Measurements from ENCODE around the gene WDR5B.

The WDR5B gene

DNA sequence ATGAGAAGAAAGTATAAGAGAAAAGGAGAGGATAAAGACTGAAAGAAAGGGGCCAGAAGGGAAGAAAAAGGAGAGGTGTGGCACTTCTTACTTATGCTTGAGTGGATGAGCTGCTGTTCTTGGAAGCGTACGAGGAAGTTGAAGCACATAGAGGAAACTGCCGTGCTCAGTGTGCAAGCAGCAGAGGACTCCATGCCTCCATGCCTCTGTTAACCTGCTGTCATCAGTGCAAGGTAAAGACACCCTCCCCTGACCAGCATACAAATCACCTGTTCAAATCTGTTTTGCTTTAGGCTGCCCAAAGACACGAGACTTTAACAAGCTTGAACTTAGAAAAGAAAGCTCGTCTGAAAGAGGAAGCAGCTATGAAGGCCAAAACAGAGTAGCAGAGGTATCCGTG lies 6.4 kb downstream of the WDR5B start:
- DNase-seq (ENCODE audit: low read depth): no peak

DNA sequence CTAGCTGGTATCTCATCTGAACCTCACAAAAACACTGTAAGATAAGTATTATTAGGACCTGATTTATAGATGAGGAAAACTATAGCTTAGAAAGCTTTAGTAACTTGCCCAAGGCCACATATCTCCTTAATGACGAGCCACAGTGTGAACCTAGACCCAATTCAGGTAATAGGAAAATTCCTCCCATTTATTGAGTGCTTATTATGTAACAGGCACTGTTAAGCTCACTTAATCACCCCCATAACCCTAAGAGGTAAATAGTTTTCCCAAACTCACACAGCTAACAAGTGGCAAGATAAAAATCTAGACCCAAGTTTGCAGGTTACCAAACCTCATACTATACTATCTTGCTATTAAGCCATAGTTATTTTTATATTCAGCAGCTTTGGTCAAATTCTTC lies 7.9 kb downstream of the WDR5B start:
- no peak for DNase-seq (ENCODE audit: low read depth)

DNA sequence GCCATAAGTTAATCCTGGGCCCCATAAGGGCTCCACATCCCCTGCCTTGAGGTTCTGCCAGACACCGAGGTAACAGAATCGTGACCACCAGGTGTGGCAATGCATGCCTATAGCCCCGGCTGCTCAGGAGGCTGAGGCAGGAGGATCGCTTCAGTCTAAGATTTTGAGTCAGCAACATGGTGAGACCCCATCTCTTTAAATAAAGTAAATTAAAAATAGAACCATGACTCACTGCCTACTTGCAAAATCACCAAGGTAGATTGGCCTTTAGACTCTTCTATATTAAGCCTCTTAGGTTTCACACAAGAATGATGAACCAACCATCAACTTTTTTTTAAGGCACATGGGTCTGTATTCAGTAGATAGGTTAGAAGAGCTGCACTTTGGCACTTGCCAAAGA lies 9.7 kb downstream of the WDR5B start:
- no peak for DNase-seq (ENCODE audit: low read depth)

DNA sequence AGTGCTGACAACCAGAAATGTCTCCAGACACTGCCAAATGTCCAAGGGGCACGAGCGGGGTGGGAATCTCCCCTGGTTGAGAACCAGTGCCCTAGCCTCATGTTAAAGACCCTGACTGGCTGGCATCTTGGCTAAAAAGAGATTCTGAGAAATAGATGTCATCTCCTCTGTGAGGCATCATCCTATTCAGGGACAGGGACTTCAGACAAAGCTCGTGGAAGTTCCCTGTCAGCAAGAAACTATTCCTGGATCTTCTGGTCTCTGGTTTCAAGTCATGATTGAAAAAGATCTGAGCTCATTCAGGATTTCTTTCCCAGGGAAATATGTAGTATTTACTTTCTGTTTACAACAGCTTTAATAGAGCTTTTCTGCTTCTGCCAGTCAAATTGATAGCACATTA lies 10.8 kb downstream of the WDR5B start:
- no peak for DNase-seq (ENCODE audit: low read depth)

DNA sequence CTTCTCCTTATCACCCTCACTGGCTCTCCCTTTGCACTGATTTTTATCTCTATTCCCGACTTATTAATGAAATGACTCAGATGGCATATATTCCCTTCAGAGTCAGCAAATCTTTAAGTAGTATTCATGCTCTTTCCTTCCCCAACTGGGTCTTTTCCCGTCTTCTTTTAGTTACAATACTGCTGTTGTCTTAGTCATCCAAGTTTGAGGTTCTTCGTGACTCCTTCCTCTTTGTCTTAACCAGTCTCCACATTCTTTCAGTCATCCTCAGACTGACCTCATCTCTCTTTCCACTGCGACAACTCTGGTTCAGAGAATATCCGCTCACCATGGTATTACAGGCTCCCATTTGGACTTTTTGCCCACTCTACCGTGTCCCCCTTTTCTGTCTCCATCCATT lies 12.4 kb downstream of the WDR5B start:
- DNase-seq (ENCODE audit: low read depth): no peak

DNA sequence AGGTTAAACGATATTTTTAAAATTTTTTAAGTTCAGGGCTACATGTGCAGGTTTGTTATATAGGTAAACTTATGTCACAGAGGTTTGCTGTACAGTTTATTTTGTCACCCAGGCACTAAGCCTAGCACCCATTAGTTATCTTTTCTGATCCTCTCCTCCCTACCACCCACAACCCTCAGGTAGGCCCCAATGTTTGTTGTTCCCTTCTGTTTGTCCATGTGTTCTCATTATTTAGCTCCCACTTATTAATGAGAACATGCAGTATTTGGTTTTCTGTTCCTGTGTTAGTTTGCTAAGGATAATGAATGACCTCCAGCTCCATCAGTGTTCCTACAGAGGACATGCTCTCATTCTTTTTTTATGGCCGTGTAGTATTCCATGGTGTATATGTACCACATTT lies 16.9 kb downstream of the WDR5B start:
- DNase-seq (ENCODE audit: low read depth): no peak

DNA sequence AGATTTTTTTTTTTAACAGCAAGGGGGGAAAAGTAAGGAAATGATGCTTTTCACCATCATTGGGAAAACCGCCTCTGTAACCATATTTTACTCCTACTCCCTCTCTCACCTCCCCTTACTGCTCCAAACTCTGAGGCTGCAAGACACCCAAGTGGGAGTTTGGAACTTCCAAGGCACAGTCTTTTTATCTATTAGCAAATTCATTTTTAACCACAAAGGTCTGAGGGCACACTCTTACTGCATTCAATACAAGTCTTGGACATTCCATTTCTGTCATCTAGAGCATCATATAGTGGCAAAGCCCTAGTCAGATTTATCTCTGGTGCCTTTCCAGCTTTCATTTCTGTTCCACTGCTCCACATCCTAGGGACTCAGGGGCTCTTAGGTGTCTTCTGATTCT lies 18.7 kb downstream of the WDR5B start:
- no peak for DNase-seq (ENCODE audit: low read depth)

DNA sequence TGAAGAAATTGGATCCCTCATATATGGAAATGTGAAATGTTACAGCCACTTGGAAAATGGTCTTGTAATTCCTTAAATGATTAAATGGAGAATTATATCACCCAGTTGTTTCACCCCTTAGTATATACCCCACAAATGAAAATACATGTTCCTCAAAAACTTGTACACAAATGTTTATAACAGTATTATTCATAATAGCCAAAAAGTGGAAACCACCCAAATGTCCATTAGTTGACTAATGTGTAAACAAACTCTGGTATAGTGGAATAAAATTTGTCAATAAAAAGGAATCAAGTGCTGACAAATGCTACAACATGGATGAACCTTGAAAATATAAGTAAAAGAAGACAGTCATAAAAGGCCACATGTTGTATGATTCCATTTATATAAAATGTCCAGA lies 19.4 kb downstream of the WDR5B start:
- DNase-seq (ENCODE audit: low read depth): no peak

DNA sequence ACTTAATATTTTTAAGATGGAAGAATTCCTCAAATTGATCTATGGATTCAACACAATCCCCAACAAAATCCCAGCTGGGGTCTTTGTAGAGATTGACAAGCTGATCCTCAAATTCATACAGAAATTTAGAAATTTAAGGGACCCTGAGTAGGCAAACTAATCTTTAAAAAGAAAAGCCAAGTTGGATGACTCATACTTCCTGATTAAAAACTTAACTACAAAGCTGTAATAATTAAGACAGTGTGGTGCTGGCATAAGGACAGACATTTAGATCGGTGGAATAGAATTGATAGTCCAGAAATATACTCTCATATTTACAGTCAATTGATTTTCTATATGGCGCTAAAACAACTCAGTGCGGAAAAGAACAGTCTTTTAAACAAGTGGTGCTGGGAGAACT lies 20.3 kb downstream of the WDR5B start:
- DNase-seq (ENCODE audit: low read depth): no peak

DNA sequence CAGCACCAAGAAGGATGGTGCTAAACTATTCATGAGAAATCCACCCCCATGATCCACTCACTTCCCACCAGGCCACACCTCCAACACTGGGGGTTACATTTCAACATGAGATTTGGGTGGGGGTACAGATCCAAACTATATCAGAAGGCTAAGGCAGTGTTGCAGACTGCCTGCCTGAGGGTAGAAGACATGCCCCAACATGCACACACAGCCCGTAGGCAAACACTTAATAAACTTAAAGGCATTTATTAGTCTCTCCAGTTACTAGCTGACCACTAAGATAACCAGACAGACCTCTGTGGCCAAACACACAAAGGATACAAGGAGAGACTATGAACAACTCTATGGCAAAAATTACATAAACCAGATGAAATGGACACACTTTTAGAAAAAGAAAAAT lies 21.7 kb downstream of the WDR5B start:
- no peak for DNase-seq (ENCODE audit: low read depth)

DNA sequence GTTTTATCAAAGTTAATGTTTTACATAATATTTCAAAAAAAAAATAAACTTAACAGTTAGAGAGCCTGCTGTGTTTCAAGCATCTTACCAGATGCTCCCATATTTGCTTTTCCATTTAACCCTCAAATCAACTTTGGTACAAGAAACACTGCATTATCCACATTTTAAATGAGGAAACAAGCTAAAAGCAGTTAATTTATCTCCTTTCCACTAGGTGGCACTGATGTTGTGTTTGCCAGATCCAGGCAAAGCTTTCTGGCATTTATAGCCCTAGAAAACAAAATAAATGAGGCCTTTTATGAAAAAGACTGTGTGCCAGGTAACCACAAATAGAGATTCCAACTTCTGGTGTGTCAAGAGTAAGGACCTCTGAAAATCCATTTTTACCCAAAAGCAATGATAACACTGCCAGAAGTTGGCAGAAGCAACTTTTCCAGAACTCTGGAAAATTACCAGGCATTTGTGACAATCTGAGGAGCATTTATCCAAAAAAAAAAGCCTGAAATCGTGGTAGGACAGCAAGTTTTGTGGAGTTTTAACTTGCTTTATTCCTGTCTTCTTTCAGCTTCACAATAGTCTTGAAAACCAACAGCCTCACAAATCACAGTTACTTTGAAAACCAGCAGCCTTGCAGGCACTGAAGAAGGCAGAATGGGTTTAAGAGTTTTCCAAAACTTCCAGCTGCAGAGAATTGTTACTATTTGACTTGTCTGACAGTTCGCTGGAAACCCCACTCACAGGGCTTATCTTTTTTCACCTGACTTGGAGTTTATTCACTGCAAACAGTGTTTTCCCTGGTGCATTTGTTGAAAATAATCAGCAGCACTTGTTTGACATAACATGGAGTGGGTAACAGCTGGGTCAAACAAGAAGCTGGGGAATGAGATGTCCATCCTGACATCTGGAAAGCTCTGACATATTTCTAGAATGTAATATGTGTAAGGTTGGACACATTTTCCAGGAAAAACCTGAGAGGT lies 22.7 kb downstream of the WDR5B start:
- DNase-seq (ENCODE audit: low read depth): no peak

DNA sequence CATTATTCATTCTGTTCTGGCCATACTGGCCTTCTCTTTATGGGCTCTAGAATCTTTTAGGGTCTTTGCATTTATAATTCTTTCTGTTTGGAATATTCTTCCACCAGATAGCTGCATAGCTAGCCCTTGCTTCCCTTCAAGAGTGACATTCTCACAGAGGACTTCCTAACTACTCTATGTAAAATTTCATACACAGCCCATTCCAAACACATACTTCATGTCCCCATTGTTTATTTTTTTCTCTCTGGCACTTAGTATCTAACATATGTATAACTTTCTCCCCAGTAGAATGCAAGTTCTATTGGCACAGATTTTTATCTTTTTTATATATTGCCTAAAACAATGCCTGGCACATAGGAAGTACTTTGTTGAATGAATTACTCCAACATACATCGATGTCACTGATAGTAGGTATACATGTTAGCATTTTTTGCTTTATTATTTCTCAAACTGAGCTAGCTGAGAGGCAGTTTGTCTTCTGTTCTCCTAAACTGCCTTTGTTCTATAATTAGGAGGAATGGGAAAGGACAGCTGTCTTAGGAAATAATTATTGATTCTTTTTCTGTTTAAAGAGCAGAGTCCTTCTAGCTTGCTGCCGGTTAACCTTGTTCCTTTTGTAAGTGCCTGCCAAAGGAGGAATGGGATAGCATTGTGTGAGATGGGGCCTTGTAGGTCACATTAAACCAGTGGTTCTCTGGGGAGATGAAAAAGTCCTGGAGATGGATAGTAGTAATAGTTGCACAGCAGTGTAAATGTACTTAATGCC lies 24.0 kb downstream of the WDR5B start:
- DNase-seq (ENCODE audit: low read depth): no peak

DNA sequence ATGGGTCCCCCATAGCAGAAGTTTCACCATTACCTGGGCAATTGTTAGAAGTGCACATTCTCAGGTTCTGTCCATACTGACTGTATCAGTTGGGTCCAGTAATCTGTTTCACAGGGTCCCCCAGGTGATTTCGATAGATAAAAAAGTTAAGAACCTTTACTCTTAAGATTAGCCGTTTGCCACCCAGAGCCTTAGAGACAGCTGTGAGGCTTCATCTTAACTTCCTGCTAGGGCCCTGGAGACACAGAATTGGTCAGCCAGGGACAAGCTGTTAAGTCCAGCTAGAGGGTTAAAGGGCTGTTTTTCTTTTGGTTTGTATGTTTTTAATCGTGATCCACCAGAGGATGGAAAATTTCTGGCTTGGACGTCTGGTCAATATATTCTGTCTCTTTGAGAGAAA lies 25.2 kb downstream of the WDR5B start:
- no peak for DNase-seq (ENCODE audit: low read depth)

DNA sequence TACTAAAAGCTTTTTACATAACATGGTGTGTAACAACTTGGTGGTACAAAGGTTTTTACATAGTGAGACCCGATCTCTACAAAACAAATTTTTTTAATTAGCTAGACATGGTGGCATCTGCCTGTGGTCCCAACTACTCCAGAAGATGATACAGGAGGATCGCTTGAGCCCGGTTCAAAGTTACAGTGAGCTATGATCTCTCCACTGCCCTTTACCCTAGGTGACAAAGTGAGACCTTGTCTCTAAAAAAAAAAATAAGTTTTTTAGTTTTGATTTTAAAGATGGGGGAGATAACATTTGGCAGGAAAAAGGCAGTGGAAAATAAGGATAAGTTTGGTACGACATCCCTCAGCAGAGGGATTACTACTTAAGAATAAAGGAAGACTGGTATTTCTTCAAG lies 26.0 kb downstream of the WDR5B start:
- DNase-seq (ENCODE audit: low read depth): no peak

DNA sequence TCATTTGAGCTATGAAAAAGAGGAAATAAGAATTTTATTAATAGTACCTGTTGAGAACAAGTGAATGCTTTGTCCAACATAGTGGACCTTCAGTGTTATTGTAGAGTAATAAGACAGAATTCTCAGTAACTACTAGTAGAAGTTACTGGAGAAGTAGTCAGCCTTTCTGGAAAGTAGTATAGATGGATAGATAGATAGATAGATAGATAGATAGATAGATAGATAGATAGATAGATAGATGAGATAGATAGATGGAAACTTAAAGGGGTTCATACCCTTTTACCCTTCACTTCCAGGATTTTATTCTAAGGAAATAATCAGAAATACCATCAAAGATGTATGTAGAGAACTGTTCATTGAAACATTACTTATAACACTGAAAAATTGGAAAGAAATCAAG lies 26.7 kb downstream of the WDR5B start:
- DNase-seq (ENCODE audit: low read depth): no peak

DNA sequence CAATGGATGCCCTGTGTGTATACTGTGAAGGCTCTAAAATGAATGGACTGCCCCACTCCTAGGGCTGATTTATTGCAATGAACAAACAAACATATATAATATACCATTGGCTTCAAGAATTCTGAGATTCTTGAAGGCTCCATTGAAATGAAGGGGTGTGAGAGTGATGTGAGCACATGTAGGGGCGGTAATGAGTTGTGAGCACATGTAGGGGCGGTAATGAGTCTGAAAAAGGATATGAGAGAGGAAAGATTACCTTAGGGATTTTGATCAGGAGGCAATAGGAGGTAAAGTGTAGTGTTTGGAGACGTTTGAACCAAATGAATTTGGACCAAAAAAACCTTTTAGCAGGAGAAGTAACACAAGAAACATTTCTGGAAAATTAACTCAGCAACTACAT lies 28.2 kb downstream of the WDR5B start:
- DNase-seq (ENCODE audit: low read depth): no peak

DNA sequence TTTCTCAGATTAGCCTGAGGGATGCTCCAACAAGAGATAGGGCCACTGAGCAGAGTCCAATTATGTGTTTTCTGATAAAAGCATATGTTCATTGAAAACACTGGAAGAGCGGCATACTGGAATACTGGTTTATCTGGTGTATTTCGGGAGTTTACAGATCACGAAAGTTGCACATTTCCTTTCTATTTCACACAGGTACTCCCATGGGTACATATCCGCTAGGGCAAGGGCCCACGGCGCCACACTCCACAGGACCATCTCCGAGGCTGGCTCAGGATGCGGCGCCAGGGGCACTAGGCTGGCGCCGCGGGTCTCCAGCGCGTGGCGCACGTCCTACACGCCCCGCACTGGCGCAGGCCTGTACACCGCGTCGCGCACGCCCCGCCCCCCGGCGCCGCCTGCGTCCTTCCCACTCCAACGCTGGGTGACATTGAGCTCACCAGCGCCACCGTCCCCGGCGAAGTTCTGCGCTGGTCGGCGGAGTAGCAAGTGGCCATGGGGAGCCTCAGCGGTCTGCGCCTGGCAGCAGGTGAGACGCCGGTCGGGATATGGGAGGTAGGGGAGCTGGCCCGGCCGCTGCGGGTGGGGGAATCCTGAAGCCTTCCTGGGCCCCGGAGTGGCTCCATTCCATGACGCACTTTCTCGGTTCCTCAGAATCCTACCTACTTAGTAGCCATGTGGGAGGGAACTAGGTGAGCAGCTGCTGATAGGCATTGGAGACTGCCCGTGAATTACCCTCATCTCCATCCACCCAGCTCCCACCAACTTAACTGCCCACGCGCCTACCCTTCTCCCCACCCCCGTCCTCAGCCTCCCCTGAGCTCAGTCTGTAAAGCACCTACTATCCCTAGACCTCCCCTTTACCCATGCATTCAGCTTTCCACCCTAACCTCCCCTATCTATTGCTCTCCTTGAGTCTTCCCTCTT lies 31.8 kb downstream of the WDR5B start, which contains the start of gene FAM162A:
FAM162A (plus strand) TSS at position 412 of the 927 bp plus-strand sequence; CDS start at position 496, 84 bp downstream.
- DNase-seq (ENCODE audit: low read depth): peak; percentile 83

DNA sequence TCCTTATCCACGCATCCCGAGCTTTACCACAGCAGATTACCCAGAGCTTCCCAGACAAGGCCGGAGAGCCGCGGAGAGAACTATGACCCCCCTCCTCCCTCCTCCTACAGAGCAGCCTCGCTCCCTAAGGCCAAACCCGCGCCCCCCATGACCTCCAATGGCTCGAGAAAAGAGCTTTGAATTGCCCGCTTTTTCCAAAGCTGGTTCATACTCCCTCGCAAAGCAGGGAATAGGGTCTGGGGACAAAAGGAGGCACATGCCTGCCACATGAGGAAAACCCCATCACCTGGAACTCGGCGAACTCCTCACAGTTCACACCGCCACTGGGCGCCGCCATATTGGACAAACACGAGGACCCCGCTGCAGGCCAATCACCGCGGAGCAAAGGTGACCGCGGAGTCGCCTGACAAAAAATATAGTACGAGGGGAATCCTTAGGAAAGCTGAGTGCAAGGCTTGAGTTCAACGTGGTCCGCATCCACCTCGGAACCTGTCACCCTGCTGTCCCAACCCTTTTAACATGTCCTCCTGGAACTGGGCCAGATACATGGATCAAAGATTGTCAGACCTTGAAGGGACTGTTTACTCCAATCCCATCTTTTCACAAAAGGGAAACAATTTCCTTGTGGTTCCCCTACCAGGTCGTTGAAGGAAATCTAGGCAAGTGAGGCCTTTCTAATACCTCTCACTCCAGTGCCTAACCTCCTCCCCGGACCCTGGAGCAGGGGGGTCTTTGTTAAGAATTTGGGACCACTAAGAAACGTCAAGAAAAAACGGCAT lies 32.8 kb downstream of the WDR5B start, which contains the start of gene MIX23:
MIX23 (minus strand) TSS at position 344 of the 779 bp plus-strand sequence; CDS start at position 337, 7 bp downstream.
- DNase-seq (ENCODE audit: low read depth): peak; percentile 61

DNA sequence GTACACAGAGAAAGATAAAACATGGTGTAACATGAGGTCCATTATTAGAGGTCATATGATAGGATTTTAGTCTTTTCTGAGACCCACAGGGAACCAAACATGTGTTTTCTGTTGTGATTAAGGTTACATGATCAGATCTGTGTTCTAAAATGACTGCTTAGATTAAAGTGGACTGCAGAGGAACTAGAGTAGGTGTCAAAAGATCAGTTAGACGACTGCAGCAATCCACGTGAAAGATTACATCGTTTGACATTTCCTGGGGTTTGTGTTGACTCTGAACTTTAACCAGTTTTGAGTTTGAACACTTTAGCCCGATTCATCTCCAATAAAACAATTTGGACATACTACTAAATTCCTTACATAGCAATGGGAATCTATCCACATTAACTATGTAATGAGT lies 37.9 kb downstream of the WDR5B start:
- DNase-seq (ENCODE audit: low read depth): no peak

DNA sequence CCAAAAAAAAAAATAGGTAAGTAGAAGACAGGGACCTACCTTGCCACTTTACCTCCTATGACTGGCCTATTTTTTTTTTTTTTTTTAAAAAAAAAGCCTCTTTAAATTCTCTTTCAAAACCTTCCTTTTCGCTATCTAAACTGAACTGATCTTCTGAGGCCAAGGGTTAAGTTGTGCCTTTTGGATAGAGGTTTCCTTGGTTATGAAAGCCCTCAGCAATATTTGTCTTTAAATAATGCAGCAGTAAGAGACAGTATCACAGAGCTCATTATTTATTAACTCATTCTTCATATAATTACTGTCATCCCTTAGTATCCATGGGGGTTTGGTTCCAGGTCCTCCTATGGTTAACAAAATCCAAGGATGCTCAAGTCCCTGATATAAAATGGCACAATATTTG lies 41.8 kb downstream of the WDR5B start:
- DNase-seq (ENCODE audit: low read depth): no peak

DNA sequence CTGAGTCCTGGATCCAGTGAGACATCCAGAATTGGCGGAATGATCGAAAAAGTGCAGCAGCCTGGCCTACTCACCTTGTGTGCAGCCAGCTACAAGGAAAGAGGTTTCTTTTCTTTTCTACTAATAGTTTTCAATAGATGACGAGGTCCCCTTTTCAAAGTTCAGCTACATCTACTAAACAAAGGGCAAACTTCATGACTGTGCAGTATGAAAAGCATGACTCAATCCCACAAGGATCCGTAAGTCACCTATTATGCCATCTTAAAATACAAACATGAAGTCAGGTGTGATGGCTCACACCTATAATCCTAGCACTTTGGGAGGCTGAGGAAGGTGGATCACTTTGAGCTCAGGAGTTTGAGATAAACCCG lies 49.5 kb downstream of the WDR5B start:
- DNase-seq (ENCODE audit: low read depth): no peak

Data from stimulated activated CD8-positive, alpha-beta memory T cell treated with anti-CD3 and anti-CD28 coated beads, Interleukin-15, amount 100 ng/mL, for 24 hours (primary cell).